GM20000 (cell line): ENCODE measurements around the gene LSM14B.

Experiments
- DNase-seq: peaks from one replicate; pipeline ENCODE4 v3.0.0; 2012; ENCODE audit warnings: low spot score
- TF ChIP-seq, protein P1 (sequence below): IDR thresholded peaks from 2 replicates; pipeline ENCODE4 v1.5.1; 2012; ENCODE audit warnings: mild to moderate bottlenecking, control low read depth; ENCODE audit errors: extremely low read depth, missing control alignments

Gene LSM14B

DNA sequence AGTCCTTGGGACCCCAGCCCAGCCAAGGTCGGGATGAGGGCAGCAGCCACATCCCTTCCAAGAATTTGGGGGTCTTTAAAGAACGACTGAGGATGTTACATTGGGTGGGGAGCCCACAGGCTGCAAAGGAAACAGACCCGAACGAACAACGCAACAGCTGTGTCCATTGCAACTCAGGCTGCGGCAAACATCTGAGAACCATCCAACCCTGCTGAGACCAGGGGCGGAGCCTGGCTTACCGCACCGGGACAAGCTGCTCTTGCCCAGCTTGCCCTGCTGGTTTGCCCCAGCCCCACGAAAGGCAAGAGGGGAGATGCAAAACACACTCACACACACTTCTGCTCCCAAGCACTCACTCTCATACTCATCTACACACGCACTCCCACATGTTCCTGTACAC, 35.0 kb upstream of the LSM14B start:
- no peak for DNase-seq
- TF ChIP-seq, protein P1, sequence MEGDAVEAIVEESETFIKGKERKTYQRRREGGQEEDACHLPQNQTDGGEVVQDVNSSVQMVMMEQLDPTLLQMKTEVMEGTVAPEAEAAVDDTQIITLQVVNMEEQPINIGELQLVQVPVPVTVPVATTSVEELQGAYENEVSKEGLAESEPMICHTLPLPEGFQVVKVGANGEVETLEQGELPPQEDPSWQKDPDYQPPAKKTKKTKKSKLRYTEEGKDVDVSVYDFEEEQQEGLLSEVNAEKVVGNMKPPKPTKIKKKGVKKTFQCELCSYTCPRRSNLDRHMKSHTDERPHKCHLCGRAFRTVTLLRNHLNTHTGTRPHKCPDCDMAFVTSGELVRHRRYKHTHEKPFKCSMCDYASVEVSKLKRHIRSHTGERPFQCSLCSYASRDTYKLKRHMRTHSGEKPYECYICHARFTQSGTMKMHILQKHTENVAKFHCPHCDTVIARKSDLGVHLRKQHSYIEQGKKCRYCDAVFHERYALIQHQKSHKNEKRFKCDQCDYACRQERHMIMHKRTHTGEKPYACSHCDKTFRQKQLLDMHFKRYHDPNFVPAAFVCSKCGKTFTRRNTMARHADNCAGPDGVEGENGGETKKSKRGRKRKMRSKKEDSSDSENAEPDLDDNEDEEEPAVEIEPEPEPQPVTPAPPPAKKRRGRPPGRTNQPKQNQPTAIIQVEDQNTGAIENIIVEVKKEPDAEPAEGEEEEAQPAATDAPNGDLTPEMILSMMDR, result no peak

DNA sequence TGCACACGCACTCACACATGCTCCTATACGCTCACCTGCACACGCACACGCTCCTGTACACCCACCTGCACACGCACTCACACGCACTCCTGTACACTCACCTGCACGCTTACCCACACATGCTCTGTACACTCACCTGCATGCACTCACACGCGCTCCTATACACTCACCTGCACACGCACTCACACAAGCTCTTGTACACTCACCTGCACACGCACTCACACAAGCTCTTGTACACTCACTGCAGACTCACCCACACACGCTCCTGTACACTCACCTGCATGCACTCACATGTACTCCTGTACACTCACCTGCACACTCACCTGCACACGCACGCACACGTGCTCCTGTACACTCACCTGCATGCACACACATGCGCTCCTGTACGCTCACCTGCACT, 34.6 kb upstream of the LSM14B start:
- TF ChIP-seq, protein P1, result no peak
- DNase-seq, result no peak

DNA sequence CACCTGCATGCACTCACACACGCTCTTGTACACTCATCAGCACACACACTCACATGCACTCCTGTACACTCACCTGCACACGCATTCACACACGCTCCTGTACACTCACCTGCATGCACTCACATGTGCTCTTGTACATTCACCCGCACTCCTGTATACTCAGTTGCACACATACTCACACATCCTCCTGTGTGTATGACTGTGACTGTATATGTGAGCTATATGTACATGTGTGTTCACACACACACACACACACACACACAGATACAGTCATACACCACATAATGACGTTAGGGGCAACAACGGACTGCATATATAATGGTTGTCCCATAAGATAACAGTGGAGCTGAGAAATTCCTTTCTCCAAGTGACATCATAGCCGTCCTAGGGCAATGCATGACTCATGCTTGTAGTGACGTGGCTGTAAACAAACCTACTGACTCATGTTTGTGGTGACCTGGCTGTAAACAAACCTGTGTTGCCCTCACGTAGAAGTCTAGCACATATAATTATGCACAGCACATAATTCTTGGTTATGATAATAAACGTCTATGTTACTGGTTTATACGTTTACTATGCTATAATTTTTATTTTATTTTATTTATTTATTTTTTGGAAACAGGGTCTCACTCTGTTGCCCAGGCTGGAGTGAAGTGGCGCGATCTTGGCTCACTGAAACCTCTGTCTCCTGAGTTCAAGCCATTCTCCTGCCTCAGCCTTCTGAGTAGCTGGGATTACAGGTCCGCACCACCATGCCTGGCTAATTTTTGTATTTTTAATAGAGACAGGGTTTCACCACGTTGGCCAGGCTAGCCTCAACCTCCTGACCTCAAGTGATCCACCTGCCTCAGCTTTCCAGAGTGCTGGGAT, 33.8 kb upstream of the LSM14B start:
- DNase-seq, result no peak
- TF ChIP-seq, protein P1, result no peak

DNA sequence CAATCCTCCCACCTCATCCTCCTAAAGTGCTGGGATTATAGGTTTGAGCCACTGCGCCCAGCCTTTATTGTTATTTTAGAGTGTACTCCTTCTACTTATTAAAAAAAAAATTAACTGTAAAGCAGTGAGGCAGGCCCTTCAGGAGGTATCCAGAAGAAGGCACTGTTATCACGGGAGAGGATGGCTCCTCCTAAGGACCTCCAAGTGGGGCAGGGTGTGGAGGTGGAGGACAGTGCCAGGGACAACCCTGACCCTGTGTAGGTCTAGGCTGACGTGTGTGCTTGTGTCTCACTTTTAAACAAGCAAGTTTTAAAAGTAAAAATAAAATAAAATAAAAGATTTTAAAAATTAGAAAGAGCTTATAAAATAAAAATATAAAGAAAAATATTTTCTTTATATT, 32.9 kb upstream of the LSM14B start:
- no peak for DNase-seq
- TF ChIP-seq, protein P1, result no peak

DNA sequence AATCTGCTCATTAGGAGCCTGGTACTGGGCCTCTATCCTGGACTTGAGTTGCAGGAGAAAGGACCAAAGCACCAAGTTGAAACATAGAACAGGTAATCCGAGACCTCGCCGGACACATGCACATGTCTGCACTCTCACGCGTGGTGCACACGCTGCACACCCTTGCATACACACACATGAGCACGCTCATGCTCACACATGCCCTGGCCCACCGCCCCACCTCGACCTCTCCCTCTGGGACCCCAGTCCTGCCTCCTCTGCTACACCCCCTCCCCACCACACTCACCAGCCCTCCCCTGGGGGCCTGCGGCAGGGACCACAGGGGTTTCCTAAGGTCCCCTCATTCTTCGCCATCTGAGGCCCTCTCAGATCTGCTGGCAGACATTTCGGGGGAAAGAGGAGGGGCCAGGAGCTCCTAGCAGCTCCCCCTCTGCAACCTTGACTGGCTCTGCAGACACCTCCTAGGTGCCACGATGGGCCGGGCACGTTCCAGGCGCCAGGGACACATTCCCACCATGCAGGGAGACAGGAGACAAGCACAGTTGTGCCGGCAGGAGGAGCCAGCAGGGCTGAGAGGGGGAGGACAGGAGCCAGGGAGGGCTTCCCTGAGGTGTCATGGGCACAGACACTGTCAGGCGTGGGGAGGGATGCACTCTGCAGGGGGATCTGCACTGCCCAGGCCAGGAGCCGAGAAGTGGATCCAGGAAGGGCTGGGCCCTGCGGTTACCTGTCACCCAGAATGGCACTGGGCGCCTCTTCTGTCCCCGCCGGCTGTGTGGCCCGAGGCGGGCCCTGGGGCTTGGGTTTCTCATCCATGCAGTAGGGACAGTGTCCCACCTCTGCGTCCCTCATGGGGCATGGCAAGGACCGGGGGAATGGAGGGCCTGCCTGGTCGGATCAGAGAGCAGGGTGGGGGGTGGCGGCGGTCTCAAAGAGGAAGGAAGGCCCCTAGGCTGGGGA, 25.6 kb upstream of the LSM14B start:
- TF ChIP-seq, protein P1, result no peak
- no peak for DNase-seq

DNA sequence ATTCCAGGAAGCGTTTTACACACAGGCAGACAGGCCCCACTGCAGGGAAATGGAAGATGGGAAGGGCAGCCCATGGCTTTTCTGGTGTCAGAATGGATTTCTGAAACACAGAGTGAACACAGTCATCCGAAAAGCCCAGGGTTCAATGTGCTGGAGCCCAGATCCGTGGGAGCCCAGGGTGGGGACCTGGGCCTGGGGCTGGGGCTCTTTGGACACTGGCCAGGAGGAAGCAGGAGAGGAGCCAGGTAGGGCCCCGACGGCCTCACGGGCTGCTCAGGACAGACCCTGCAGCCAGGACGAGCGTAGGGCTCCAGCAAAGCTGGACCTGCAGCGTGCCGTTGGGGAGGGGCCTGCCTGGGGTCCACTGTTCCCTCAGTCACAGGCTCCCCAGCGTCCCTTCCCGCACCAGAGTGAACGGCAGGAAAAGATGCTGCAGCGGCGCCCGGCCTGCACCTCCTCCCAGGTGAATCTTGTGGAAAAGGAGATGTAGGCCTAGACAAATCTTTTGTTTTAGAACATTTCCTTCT, 24.3 kb upstream of the LSM14B start:
- TF ChIP-seq, protein P1, result no peak
- DNase-seq, result no peak

DNA sequence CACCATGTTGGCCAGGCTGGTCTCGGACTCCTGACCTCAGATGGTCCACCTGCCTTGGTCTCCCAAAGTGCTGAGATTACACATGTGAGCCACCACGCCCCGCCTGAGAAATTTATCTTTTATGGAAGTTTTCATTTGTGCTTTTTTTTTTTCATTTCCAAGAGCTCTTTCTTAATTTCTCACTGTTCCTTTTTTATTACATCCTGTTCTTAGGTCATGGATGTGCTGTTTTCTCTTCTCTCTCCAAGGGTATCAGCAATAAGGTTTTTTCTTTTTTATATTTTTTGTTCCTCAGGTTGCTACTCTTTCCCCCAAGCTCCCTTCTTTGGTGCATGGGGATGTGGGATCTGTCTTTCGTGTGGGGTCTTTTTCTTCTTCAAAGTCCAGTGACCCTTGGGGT, 21.2 kb upstream of the LSM14B start:
- TF ChIP-seq, protein P1, result no peak
- no peak for DNase-seq
